GM12864 (cell line): ENCODE measurements around the gene PAMR1.

Experiments
- DNase-seq: peaks from one replicate; pipeline ENCODE4 v3.0.0-alpha.2; 2011; ENCODE audit warnings: low read depth
- H3K4me3 ChIP-seq: 2 replicates; pipeline ENCODE4 v1.5.1; 2011; ENCODE audit warnings: mild to moderate bottlenecking, low read depth, low read length, control low read depth
- CTCF ChIP-seq: IDR thresholded peaks from 2 replicates; pipeline ENCODE4 v1.5.1; 2011; ENCODE audit warnings: low read depth, mild to moderate bottlenecking, moderate library complexity, low read length, control low read depth, inconsistent platforms; ENCODE audit errors: missing control alignments

PAMR1 gene

GRCh38 chr11:35436581-35437250 is 88.7 kb downstream of the PAMR1 start:
- no peak for TF ChIP-seq CTCF
- no peak for DNase-seq
- no peak overlapping the region for H3K4me3 ChIP-seq

- H3K4me3 ChIP-seq = no peak overlapping the region
- no peak for DNase-seq
- no peak for TF ChIP-seq CTCF
These were observed 91.8 kb downstream of the PAMR1 start for GRCh38 chr11:35433588-35433987.

- no peak for TF ChIP-seq CTCF
- no peak overlapping the region for H3K4me3 ChIP-seq
- no peak for DNase-seq
These were observed 93.0 kb downstream of the PAMR1 start for GRCh38 chr11:35432464-35432863.

- H3K4me3 ChIP-seq = no peak overlapping the region
- no peak for TF ChIP-seq CTCF
- no peak for DNase-seq
These were observed 98.3 kb downstream of the PAMR1 start for GRCh38 chr11:35427071-35427470.

- H3K4me3 ChIP-seq = no peak overlapping the region
- DNase-seq = no peak
- no peak for TF ChIP-seq CTCF
These were observed 99.1 kb downstream of the PAMR1 start for GRCh38 chr11:35426351-35426750.

GRCh38 chr11:35425603-35426212 is 99.7 kb downstream of the PAMR1 start:
- TF ChIP-seq CTCF = no peak
- H3K4me3 ChIP-seq = no peak overlapping the region

More at GRCh38 chr11:35425603-35426212, 99.7 kb downstream of the PAMR1 start:
- DNase-seq = no peak
